Endothelial cell of umbilical vein (primary cell): ENCODE measurements around the gene SFMBT1. TPM values are rescaled to one million over a fixed set of nuclear protein-coding genes. Genes with fewer than 3 reads are reported as not detected.

Source experiments
- BruUV-seq: library from RNA; stranded (reverse); fragments of 400-500 nt; replicated peaks from 2 replicates; lab custom pipeline; 2021; lab: Mats Ljungman, UMichigan
- CTCF ChIA-PET: fragments of 300-600, 350-600 bp; sonication (Branson Sonifier 250); formaldehyde crosslinking; loops from one replicate; lab custom pipeline; 2021; ENCODE audit warnings: antibody characterized with exemption, inconsistent platforms; lab: Charles Lee
- POLR2A ChIA-PET: fragments of 300-600, 350-600 bp; sonication (Branson Sonifier 250); formaldehyde crosslinking; loops from one replicate; lab custom pipeline; 2021; ENCODE audit warnings: antibody characterized with exemption, inconsistent platforms; lab: Charles Lee
- DNase-seq: peaks from one replicate; pipeline ENCODE4 v3.0.0-alpha.2; 2011; ENCODE audit warnings: low read depth, low spot score
- FAIRE-seq: peaks from 2 replicates; lab custom pipeline; 2011; peaks lifted over from hg19 to GRCh38; lab: Jason Lieb, UNC
- H2AFZ ChIP-seq: 2 replicates; pipeline ENCODE4 v1.6.0; 2012; ENCODE audit warnings: low read depth, low read length, control low read depth, inconsistent platforms
- H3K27ac ChIP-seq: 2 replicates; pipeline ENCODE4 v1.5.1; 2011; ENCODE audit warnings: low read depth, mild to moderate bottlenecking, control low read depth, low read length, moderate library complexity; ENCODE audit not compliant: insufficient read depth
- H3K27me3 ChIP-seq, 2 experiments: 2 replicates each; pipeline versions ENCODE4 v1.6.0 to v1.6.1; 2011; ENCODE audit warnings: low read length in 2 of 2, mixed read lengths in 1 of 2; ENCODE audit not compliant: control insufficient read depth in 2 of 2, insufficient read depth in 2 of 2
- H3K36me3 ChIP-seq, 2 experiments: 2 replicates in 1 of 2; 3 replicates in 1 of 2; pipeline ENCODE4 v1.5.1; 2011; ENCODE audit warnings: low read length in 2 of 2, mild to moderate bottlenecking in 1 of 2, moderate library complexity in 1 of 2; ENCODE audit not compliant: control insufficient read depth in 2 of 2, insufficient read depth in 2 of 2; ENCODE audit errors: extremely low read depth in 1 of 2
- H3K4me1 ChIP-seq: 3 replicates; pipeline ENCODE4 v1.5.1; 2011; ENCODE audit warnings: mild to moderate bottlenecking, low read length; ENCODE audit not compliant: control insufficient read depth, insufficient read depth; ENCODE audit errors: extremely low read depth
- H3K4me2 ChIP-seq: 2 replicates; pipeline ENCODE4 v1.6.1; 2011; ENCODE audit warnings: low read length, control low read depth, mixed read lengths; ENCODE audit not compliant: insufficient read depth
- H3K4me3 ChIP-seq, 3 experiments: fragments of 200-600 bp in 1 of 3; sonication (generic), shearing (Covaris generic) in 1 of 3; replicated peaks in 1 of 3; 2 replicates each; pipeline ENCODE4 v1.5.1; 2011 to 2016; ENCODE audit warnings: control low read depth in 3 of 3, low read length in 3 of 3, mild to moderate bottlenecking in 2 of 3, inconsistent platforms in 1 of 3, low read depth in 1 of 3, moderate library complexity in 1 of 3; ENCODE audit not compliant: insufficient read depth in 1 of 3
- H3K79me2 ChIP-seq: 2 replicates; pipeline ENCODE4 v1.6.0; 2012; ENCODE audit warnings: low read length, inconsistent platforms; ENCODE audit not compliant: control insufficient read depth, insufficient read depth
- H3K9ac ChIP-seq: replicated peaks from 2 replicates; pipeline ENCODE3; 2011; ENCODE audit warnings: low read length, control low read depth; ENCODE audit not compliant: insufficient read depth; ENCODE audit errors: extremely low read depth
- H3K9me1 ChIP-seq: replicated peaks from 3 replicates; pipeline ENCODE4 v1.6.0; 2011; ENCODE audit warnings: mild to moderate bottlenecking, low read length; ENCODE audit not compliant: control insufficient read depth, insufficient read depth; ENCODE audit errors: extremely low read depth
- H3K9me3 ChIP-seq: replicated peaks from 2 replicates; pipeline ENCODE4 v1.5.1; 2012; ENCODE audit warnings: low read length, inconsistent platforms; ENCODE audit not compliant: control insufficient read depth, insufficient read depth
- H4K20me1 ChIP-seq: replicated peaks from 2 replicates; pipeline ENCODE3; 2011; ENCODE audit warnings: mild to moderate bottlenecking, low read length; ENCODE audit not compliant: control insufficient read depth, insufficient read depth; ENCODE audit errors: extremely low read depth
- CTCF ChIP-seq, 2 donors: IDR thresholded peaks; 1 replicate in 1 of 2; 2 replicates in 1 of 2; pipeline ENCODE4 v1.5.1; 2011; ENCODE audit warnings: low read length in 2 of 2, mild to moderate bottlenecking in 2 of 2, moderate library complexity in 2 of 2, control low read depth in 1 of 2, inconsistent platforms in 1 of 2, low read depth in 1 of 2; ENCODE audit not compliant: insufficient read depth in 1 of 2; ENCODE audit errors: extremely low read depth in 1 of 2
- EZH2 ChIP-seq: IDR thresholded peaks from 2 replicates; pipeline ENCODE4 v1.6.1; 2012; ENCODE audit warnings: borderline replicate concordance, low read depth, mild to moderate bottlenecking, moderate library complexity, low read length, inconsistent platforms; ENCODE audit not compliant: severe bottlenecking
- FOS ChIP-seq: IDR thresholded peaks from 2 replicates; pipeline ENCODE4 v1.6.1; 2011; ENCODE audit warnings: mild to moderate bottlenecking, low read length, moderate library complexity, borderline replicate concordance; ENCODE audit not compliant: insufficient read depth
- GATA2 ChIP-seq: IDR thresholded peaks from 2 replicates; pipeline ENCODE4 v1.7.0; 2011; ENCODE audit warnings: low read depth, mild to moderate bottlenecking, moderate library complexity, mixed read lengths, low read length; ENCODE audit not compliant: insufficient read length, insufficient read depth
- JUN ChIP-seq: IDR thresholded peaks from 2 replicates; pipeline ENCODE4 v1.6.1; 2011; ENCODE audit warnings: borderline replicate concordance, low read depth; ENCODE audit not compliant: insufficient read length, insufficient read depth
- MAX ChIP-seq: IDR thresholded peaks from 2 replicates; pipeline ENCODE4 v1.6.1; 2011; ENCODE audit not compliant: insufficient read depth, insufficient read length
- MYC ChIP-seq: IDR thresholded peaks from one replicate; pipeline ENCODE4 v1.6.1; 2011; ENCODE audit warnings: mild to moderate bottlenecking, low read depth, low read length
- POLR2A ChIP-seq: IDR thresholded peaks from 2 replicates; pipeline ENCODE4 v1.6.1; 2012; ENCODE audit warnings: low read depth, mild to moderate bottlenecking, control low read depth, low read length
- POLR2AphosphoS5 ChIP-seq: IDR thresholded peaks from 2 replicates; pipeline ENCODE4 v1.6.1; 2012; ENCODE audit warnings: low read depth, mild to moderate bottlenecking, control low read depth, low read length, moderate library complexity; ENCODE audit not compliant: insufficient read depth
- dilution Hi-C: fragments of 300-500 bp; cut with MboI; formaldehyde crosslinking; loops from one replicate; pipeline ENCODE4 v1.15.0; 2019; ENCODE audit warnings: low sequenced_read_pairs; ENCODE audit not compliant: extremely low pct_ligation_motif_present
- intact Hi-C: fragments of 100-400 bp; cut with micrococcal nuclease; formaldehyde crosslinking; loops from one replicate; pipeline ENCODE4 v1.10.0; 2022
- polyA plus RNA-seq, 4 experiments: library from polyadenylated mRNA; depleted of rRNA in 3 of 4; stranded (reverse) in 3 of 4; unstranded in 1 of 4; fragments of >200 nt; gene quantifications; 2 replicates each; pipeline versions ENCODE4 v1.2.1 to v1.2.3, GENCODE V29; 2011 to 2012; ENCODE audit warnings: missing spikeins in 1 of 4
- total RNA-seq: library from RNA; stranded (reverse); gene quantifications from 2 replicates; pipeline ENCODE4 v1.2.3, GENCODE V29; 2021

Gene SFMBT1
- total and polyA plus RNA-seq, 2 donors (not counting 3 experiments of a cell fraction or from before 2014, with no cell fraction given), result 1.8 to 6.0 TPM

GRCh38 chr3:52925405-52926313 is 120.2 kb downstream of the SFMBT1 start:
- Histone ChIP-seq H3K27me3 (no peaks in the 10 kb centered on the region), H3K4me1 (peaks cover 11% of the 10 kb centered on the region), H3K9ac (no peak overlapping the region), H3K9me1 (no peaks in the 10 kb centered on the region), H4K20me1 (no peaks in the 10 kb centered on the region), H3K36me3 (peaks cover 0 to 3% of the 10 kb centered on the region in 2 experiments), H3K9me3 (no peaks in the 10 kb centered on the region), H3K4me2 (no peak overlapping the region), H3K4me3 (no peak overlapping the region), H3K79me2 (no peaks in the 10 kb centered on the region), H3K27ac (no peak overlapping the region), H2AFZ (no peak overlapping the region)
- TF ChIP-seq MYC, result no peak
- TF ChIP-seq POLR2A, result no peak
- no peak for TF ChIP-seq CTCF (IDR thresholded peaks at IDR 0.05; ENCODE audit: extremely low read depth in 1 of 2, insufficient read depth in 1 of 2, low read depth in 1 of 2, low read length in 2 of 2)
- TF ChIP-seq MAX, result no peak
- TF ChIP-seq POLR2AphosphoS5, result no peak
- TF ChIP-seq JUN, result no peak
- no peak for TF ChIP-seq GATA2
- no peak for TF ChIP-seq FOS
- no peak for TF ChIP-seq EZH2
- dilution Hi-C loops (no loop called here), intact Hi-C loops (no loop called here)
- DNase-seq (no peak), FAIRE-seq (no peak)
- POLR2A ChIA-PET, result no interaction called here
- CTCF ChIA-PET, result interaction anchor here (1.5 kb wide), 1 partner anchor 18 kb away, joined by 3 read pairs; no protein-coding TSS in a partner anchor
- no TSS peak for BruUV-seq
